ENCODE results near the gene IFT172.

The IFT172 gene

GRCh38 chr2:27496357-27497287, 7.1 kb upstream of the IFT172 start, which contains the start of gene GCKR:
Gene GCKR, plus strand, starts transcription at chr2:27496839. Its CDS starts 66 bp downstream, at chr2:27496905.
- peaks cover 4 to 6% of the 10 kb centered on the region in 2 experiments for H3K4me1 ChIP-seq (ENCODE audit: control insufficient read depth in 1 of 2, insufficient read depth in 2 of 2, low read length in 2 of 2)
- H2BK12ac ChIP-seq (ENCODE audit: low read length), result no peak within 1 kb of the TSS
- H3K4me2 ChIP-seq (ENCODE audit: low read length), result no peak within 1 kb of the TSS
- H3K79me1 ChIP-seq (ENCODE audit: low read length), result no peaks in the 10 kb centered on the region
- H3K36me3 ChIP-seq (ENCODE audit: control insufficient read depth in 1 of 2, insufficient read depth in 2 of 2, low read length in 2 of 2), result no peaks in the 10 kb centered on the region
- no peak within 1 kb of the TSS for H3K14ac ChIP-seq (ENCODE audit: low read length)
- no peak within 1 kb of the TSS for H3K27ac ChIP-seq (ENCODE audit: low read depth, low read length)
- no peak within 1 kb of the TSS for H3K4ac ChIP-seq (ENCODE audit: low read depth, low read length)
- no peak within 1 kb of the TSS for H2AK5ac ChIP-seq (ENCODE audit: low read length)
- DNase-seq, result peak in 1 of 2 donors; percentile 3
- no peak within 1 kb of the TSS for H3K18ac ChIP-seq (ENCODE audit: low read length)
- H3K9ac ChIP-seq (ENCODE audit: low read length), result no peak within 1 kb of the TSS
- peaks cover 24% of the 10 kb centered on the region for H3K27me3 ChIP-seq (ENCODE audit: insufficient read depth, low read length)
- no peak within 1 kb of the TSS for H2BK5ac ChIP-seq (ENCODE audit: low read depth, low read length, poor library complexity)
- no peaks in the 10 kb centered on the region for H3K79me2 ChIP-seq (ENCODE audit: control insufficient read depth, insufficient read depth, low read length, poor library complexity)
- no CpG with 5 or more reads among the region's 12 CpGs for WGBS (ENCODE audit: extremely low coverage, insufficient coverage, insufficient read length)
- H3K23ac ChIP-seq (ENCODE audit: low read length), result peak within 1 kb of the TSS; percentile 84
- H3K9me3 ChIP-seq (ENCODE audit: insufficient read depth, low read depth, low read length), result peaks cover 6% of the 10 kb centered on the region
- H3K4me3 ChIP-seq (ENCODE audit: low read depth, low read length), result no peak within 1 kb of the TSS
- no peak within 1 kb of the TSS for H2BK120ac ChIP-seq (ENCODE audit: insufficient read depth, low read length, poor library complexity)
- H4K91ac ChIP-seq (ENCODE audit: low read depth, low read length), result no peak within 1 kb of the TSS
- H4K8ac ChIP-seq (ENCODE audit: low read depth, low read length), result no peak within 1 kb of the TSS
- no peak within 1 kb of the TSS for H2AFZ ChIP-seq (ENCODE audit: insufficient read depth, low read length, poor library complexity)
- H4K12ac ChIP-seq (ENCODE audit: low read depth, low read length), result no peak within 1 kb of the TSS

GRCh38 chr2:27495840-27496356, 6.4 kb upstream of the IFT172 start:
- no peak overlapping the region for H3K4me3 ChIP-seq (ENCODE audit: low read depth, low read length)
- no CpG with 5 or more reads among the region's 4 CpGs for WGBS (ENCODE audit: extremely low coverage, insufficient coverage, insufficient read length)

GRCh38 chr2:27494944-27495554, 5.5 kb upstream of the IFT172 start, which contains the start of gene FNDC4:
Gene FNDC4, minus strand, starts transcription at chr2:27495200. Its CDS starts 521 bp downstream, at chr2:27494679.
- peaks cover 4 to 6% of the 10 kb centered on the region in 2 experiments for H3K4me1 ChIP-seq (ENCODE audit: control insufficient read depth in 1 of 2, insufficient read depth in 2 of 2, low read length in 2 of 2)
- H4K12ac ChIP-seq (ENCODE audit: low read depth, low read length), result no peak within 1 kb of the TSS
- no peaks in the 10 kb centered on the region for H3K79me1 ChIP-seq (ENCODE audit: low read length)
- H2BK120ac ChIP-seq (ENCODE audit: insufficient read depth, low read length, poor library complexity), result no peak within 1 kb of the TSS
- peak within 1 kb of the TSS; percentile 68 for H3K4me3 ChIP-seq (ENCODE audit: low read depth, low read length)
- H3K4ac ChIP-seq (ENCODE audit: low read depth, low read length), result no peak within 1 kb of the TSS
- peaks cover 24% of the 10 kb centered on the region for H3K27me3 ChIP-seq (ENCODE audit: insufficient read depth, low read length)
- H3K23ac ChIP-seq (ENCODE audit: low read length), result no peak within 1 kb of the TSS
- H3K9ac ChIP-seq (ENCODE audit: low read length), result peak within 1 kb of the TSS; percentile 16
- no peaks in the 10 kb centered on the region for H3K36me3 ChIP-seq (ENCODE audit: control insufficient read depth in 1 of 2, insufficient read depth in 2 of 2, low read length in 2 of 2)
- H2AFZ ChIP-seq (ENCODE audit: insufficient read depth, low read length, poor library complexity), result peak within 1 kb of the TSS; percentile 57
- H3K79me2 ChIP-seq (ENCODE audit: control insufficient read depth, insufficient read depth, low read length, poor library complexity), result no peaks in the 10 kb centered on the region
- no peak within 1 kb of the TSS for H2BK5ac ChIP-seq (ENCODE audit: low read depth, low read length, poor library complexity)
- peak within 1 kb of the TSS; percentile 45 for H4K8ac ChIP-seq (ENCODE audit: low read depth, low read length)
- no peak within 1 kb of the TSS for H3K27ac ChIP-seq (ENCODE audit: low read depth, low read length)
- H2BK12ac ChIP-seq (ENCODE audit: low read length), result peak within 1 kb of the TSS; percentile 11
- H3K9me3 ChIP-seq (ENCODE audit: insufficient read depth, low read depth, low read length), result peaks cover 6% of the 10 kb centered on the region
- no peak within 1 kb of the TSS for H3K18ac ChIP-seq (ENCODE audit: low read length)
- peak within 1 kb of the TSS; percentile 26 for H3K14ac ChIP-seq (ENCODE audit: low read length)
- no peak within 1 kb of the TSS for H2AK5ac ChIP-seq (ENCODE audit: low read length)
- no CpG with 5 or more reads among the region's 70 CpGs for WGBS (ENCODE audit: extremely low coverage, insufficient coverage, insufficient read length)
- H4K91ac ChIP-seq (ENCODE audit: low read depth, low read length), result no peak within 1 kb of the TSS
- DNase-seq, result peak; percentile 11 to 29
- peak within 1 kb of the TSS; percentile 93 for H3K4me2 ChIP-seq (ENCODE audit: low read length)

More at GRCh38 chr2:27495840-27496356, 6.4 kb upstream of the IFT172 start:
- H2AFZ ChIP-seq (ENCODE audit: insufficient read depth, low read length, poor library complexity), result no peak overlapping the region
- H2BK120ac ChIP-seq (ENCODE audit: insufficient read depth, low read length, poor library complexity), result no peak overlapping the region
- H2BK12ac ChIP-seq (ENCODE audit: low read length), result no peak overlapping the region
- H4K12ac ChIP-seq (ENCODE audit: low read depth, low read length), result no peak overlapping the region
- H4K91ac ChIP-seq (ENCODE audit: low read depth, low read length), result no peak overlapping the region
- H3K18ac ChIP-seq (ENCODE audit: low read length), result no peak overlapping the region
- H3K4me2 ChIP-seq (ENCODE audit: low read length), result no peak overlapping the region
- H3K79me1 ChIP-seq (ENCODE audit: low read length), result no peaks in the 10 kb centered on the region
- H2BK5ac ChIP-seq (ENCODE audit: low read depth, low read length, poor library complexity), result no peak overlapping the region
- no peaks in the 10 kb centered on the region for H3K79me2 ChIP-seq (ENCODE audit: control insufficient read depth, insufficient read depth, low read length, poor library complexity)
- DNase-seq, result no peak
- H3K9me3 ChIP-seq (ENCODE audit: insufficient read depth, low read depth, low read length), result peaks cover 6% of the 10 kb centered on the region
- no peak overlapping the region for H3K4ac ChIP-seq (ENCODE audit: low read depth, low read length)
- H3K9ac ChIP-seq (ENCODE audit: low read length), result no peak overlapping the region
- no peak overlapping the region for H4K8ac ChIP-seq (ENCODE audit: low read depth, low read length)
- H3K36me3 ChIP-seq (ENCODE audit: control insufficient read depth in 1 of 2, insufficient read depth in 2 of 2, low read length in 2 of 2), result no peaks in the 10 kb centered on the region
- no peak overlapping the region for H3K27ac ChIP-seq (ENCODE audit: low read depth, low read length)
- peaks cover 4 to 6% of the 10 kb centered on the region in 2 experiments for H3K4me1 ChIP-seq (ENCODE audit: control insufficient read depth in 1 of 2, insufficient read depth in 2 of 2, low read length in 2 of 2)
- no peak overlapping the region for H3K23ac ChIP-seq (ENCODE audit: low read length)
- H2AK5ac ChIP-seq (ENCODE audit: low read length), result no peak overlapping the region
- H3K14ac ChIP-seq (ENCODE audit: low read length), result no peak overlapping the region
- peaks cover 24% of the 10 kb centered on the region for H3K27me3 ChIP-seq (ENCODE audit: insufficient read depth, low read length)

- Histone ChIP-seq H3K79me2 (ENCODE audit: control insufficient read depth, insufficient read depth, low read length, poor library complexity) (no peaks in the 10 kb centered on the region), H2BK12ac (ENCODE audit: low read length) (no peak overlapping the region), H3K4me2 (ENCODE audit: low read length) (peak overlapping the region; percentile 93), H3K27ac (ENCODE audit: low read depth, low read length) (no peak overlapping the region), H4K8ac (ENCODE audit: low read depth, low read length) (peak overlapping the region; percentile 45), H2AK5ac (ENCODE audit: low read length) (no peak overlapping the region), H3K36me3 (ENCODE audit: control insufficient read depth in 1 of 2, insufficient read depth in 2 of 2, low read length in 2 of 2) (no peaks in the 10 kb centered on the region), H3K9me3 (ENCODE audit: insufficient read depth, low read depth, low read length) (peaks cover 6% of the 10 kb centered on the region), H4K12ac (ENCODE audit: low read depth, low read length) (no peak overlapping the region), H3K4ac (ENCODE audit: low read depth, low read length) (no peak overlapping the region), H3K27me3 (ENCODE audit: insufficient read depth, low read length) (peaks cover 24% of the 10 kb centered on the region), H3K4me3 (ENCODE audit: low read depth, low read length) (peak overlapping the region; percentile 68), H3K18ac (ENCODE audit: low read length) (no peak overlapping the region), H3K9ac (ENCODE audit: low read length) (peak overlapping the region; percentile 16), H3K14ac (ENCODE audit: low read length) (peak overlapping the region; percentile 26), H3K79me1 (ENCODE audit: low read length) (no peaks in the 10 kb centered on the region), H3K23ac (ENCODE audit: low read length) (no peak overlapping the region), H4K91ac (ENCODE audit: low read depth, low read length) (no peak overlapping the region), H2BK120ac (ENCODE audit: insufficient read depth, low read length, poor library complexity) (no peak overlapping the region), H3K4me1 (ENCODE audit: control insufficient read depth in 1 of 2, insufficient read depth in 2 of 2, low read length in 2 of 2) (peaks cover 4 to 6% of the 10 kb centered on the region in 2 experiments), H2BK5ac (ENCODE audit: low read depth, low read length, poor library complexity) (no peak overlapping the region), H2AFZ (ENCODE audit: insufficient read depth, low read length, poor library complexity) (peak overlapping the region; percentile 57)
- no CpG with 5 or more reads among the region's 35 CpGs for WGBS (ENCODE audit: extremely low coverage, insufficient coverage, insufficient read length)
- peak; percentile 35 to 47 for DNase-seq
These were observed 4.9 kb upstream of the IFT172 start for GRCh38 chr2:27494284-27494943.
